Measurements from ENCODE around the gene IFITM2. TPM values are rescaled to one million over a fixed set of nuclear protein-coding genes. Genes with fewer than 3 reads are reported as not detected.
A peak's percentile ranks its signal among the peaks of the same experiment; 100 is the strongest.

The IFITM2 gene
- total and polyA plus RNA-seq, 2 donors (not counting 1 experiment from before 2014, with no cell fraction given), result 72.1 to 451 TPM

DNA sequence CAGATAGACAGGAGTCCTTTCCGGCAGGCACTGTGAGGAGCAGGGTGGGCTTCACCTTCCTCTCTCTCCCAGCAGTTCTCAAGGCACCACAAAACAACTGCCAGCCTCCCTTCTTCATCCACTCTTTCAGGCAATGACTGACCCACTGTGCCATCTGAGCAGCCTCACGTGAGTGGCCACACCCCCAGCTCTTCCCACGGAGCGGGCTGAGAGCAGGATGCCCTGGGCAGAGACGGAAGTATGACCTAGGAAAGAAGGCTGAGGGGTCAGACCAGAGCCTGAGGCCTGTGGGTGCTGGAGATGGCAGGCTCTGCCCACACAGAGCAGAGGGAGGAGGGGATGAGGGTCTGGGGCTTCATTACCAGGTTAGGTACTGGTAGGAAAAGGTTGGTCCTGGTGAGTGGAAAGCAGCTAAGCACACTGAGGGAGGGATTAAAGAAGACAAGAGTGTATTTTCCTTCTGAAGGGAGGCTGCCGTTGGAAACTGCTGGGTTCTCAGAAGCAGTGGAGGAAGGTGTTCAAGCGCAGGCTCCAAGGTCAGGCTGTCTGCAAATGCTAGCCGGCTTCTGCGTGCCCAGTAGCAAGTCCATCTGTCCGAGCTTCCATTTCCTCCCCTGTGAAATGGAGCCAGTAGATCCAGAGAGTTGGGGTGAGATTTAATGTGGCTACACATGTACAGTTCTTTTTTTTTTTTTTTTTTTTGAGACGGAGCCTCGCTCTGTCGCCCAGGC, 24.8 kb upstream of the IFITM2 start:
- no peak overlapping the region for H2AFZ ChIP-seq (ENCODE audit: insufficient read depth, low read depth, low read length, poor library complexity, severe bottlenecking)
- no peak overlapping the region for H3K4me2 ChIP-seq (replicated peaks; ENCODE audit: low read depth, low read length, poor library complexity, severe bottlenecking)
- no peak overlapping the region for H3K27ac Mint-ChIP-seq
- POLR2A ChIA-PET, result interaction anchor here (0.7 to 2.2 kb wide), 3 partner anchors 8 to 15 kb away, joined by 4 to 8 read pairs (median 6); no protein-coding TSS in a partner anchor
- H3K4me3 Mint-ChIP-seq, result peak overlapping the region; percentile 2
- DNase-seq (no peak), ATAC-seq (ENCODE audit: low read depth) (no peak)
- H3K9me3 ChIP-seq (ENCODE audit: control extremely low read depth in 1 of 3, control insufficient read depth in 2 of 3, insufficient read depth in 1 of 3, low read length in 2 of 3), result peaks cover 0 to 21% (median 0%) of the 10 kb centered on the region in 3 donors
- no peaks in the 10 kb centered on the region for H3K79me2 ChIP-seq (ENCODE audit: control insufficient read depth, insufficient read depth, low read length)
- no peaks in the 10 kb centered on the region for H3K9me3 Mint-ChIP-seq (ENCODE audit: insufficient read depth)
- peaks cover 33% of the 10 kb centered on the region for H3K4me1 Mint-ChIP-seq
- CTCF ChIA-PET, result interaction anchor here (1.5 to 3.3 kb wide), 2 partner anchors 11 to 32 kb away, joined by 4 to 19 read pairs; no protein-coding TSS in a partner anchor
- no peak for TF ChIP-seq EZH2 (IDR thresholded peaks at IDR 0.05; ENCODE audit: borderline replicate concordance, insufficient read depth, low read depth, low read length, poor library complexity, severe bottlenecking)
- TF ChIP-seq, protein P1, sequence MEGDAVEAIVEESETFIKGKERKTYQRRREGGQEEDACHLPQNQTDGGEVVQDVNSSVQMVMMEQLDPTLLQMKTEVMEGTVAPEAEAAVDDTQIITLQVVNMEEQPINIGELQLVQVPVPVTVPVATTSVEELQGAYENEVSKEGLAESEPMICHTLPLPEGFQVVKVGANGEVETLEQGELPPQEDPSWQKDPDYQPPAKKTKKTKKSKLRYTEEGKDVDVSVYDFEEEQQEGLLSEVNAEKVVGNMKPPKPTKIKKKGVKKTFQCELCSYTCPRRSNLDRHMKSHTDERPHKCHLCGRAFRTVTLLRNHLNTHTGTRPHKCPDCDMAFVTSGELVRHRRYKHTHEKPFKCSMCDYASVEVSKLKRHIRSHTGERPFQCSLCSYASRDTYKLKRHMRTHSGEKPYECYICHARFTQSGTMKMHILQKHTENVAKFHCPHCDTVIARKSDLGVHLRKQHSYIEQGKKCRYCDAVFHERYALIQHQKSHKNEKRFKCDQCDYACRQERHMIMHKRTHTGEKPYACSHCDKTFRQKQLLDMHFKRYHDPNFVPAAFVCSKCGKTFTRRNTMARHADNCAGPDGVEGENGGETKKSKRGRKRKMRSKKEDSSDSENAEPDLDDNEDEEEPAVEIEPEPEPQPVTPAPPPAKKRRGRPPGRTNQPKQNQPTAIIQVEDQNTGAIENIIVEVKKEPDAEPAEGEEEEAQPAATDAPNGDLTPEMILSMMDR (IDR thresholded peaks at IDR 0.05), result no peak
- H3K27me3 ChIP-seq (replicated peaks in 1 of 4; ENCODE audit: control extremely low read depth in 1 of 4, control insufficient read depth in 3 of 4, insufficient read depth in 4 of 4, low read length in 3 of 4), result peaks cover 0 to 61% (median 22%) of the 10 kb centered on the region in 4 experiments
- peaks cover 5% of the 10 kb centered on the region for H4K20me1 ChIP-seq (ENCODE audit: control insufficient read depth, insufficient read depth, low read length, poor library complexity, severe bottlenecking)
- intact Hi-C loops (cut with micrococcal nuclease), result no loop called here
- H3K36me3 ChIP-seq (replicated peaks in 1 of 2; ENCODE audit: control extremely low read depth in 1 of 2, control insufficient read depth in 1 of 2, extremely low read depth in 1 of 2, insufficient read depth in 2 of 2, low read length in 1 of 2), result no peaks in the 10 kb centered on the region
- H3K4me1 ChIP-seq (ENCODE audit: control insufficient read depth in 2 of 2, insufficient read depth in 2 of 2, low read length in 2 of 2), result peaks cover 43 to 44% of the 10 kb centered on the region in 2 donors
- peak overlapping the region in 1 of 5 experiments; percentile 5 for H3K4me3 ChIP-seq (ENCODE audit: control extremely low read depth in 1 of 5, extremely low read depth in 1 of 5, insufficient read depth in 1 of 5, low read depth in 2 of 5, low read length in 4 of 5)
- 92% methylated on average over 8 of the region's 13 CpGs for WGBS (ENCODE audit: insufficient coverage)
- no peak overlapping the region for H3K27ac ChIP-seq (ENCODE audit: low read length in 2 of 2)
- H3K27me3 Mint-ChIP-seq, result peaks cover 35% of the 10 kb centered on the region
- H3K9ac ChIP-seq (ENCODE audit: low read length), result no peak overlapping the region

Data from B cell (primary cell).